Activated CD8-positive, alpha-beta T cell treated with anti-CD3 and anti-CD28 coated beads for 36 hours (primary cell): ENCODE results near the gene PCBP2. TPM values are rescaled to one million over a fixed set of nuclear protein-coding genes. Genes with fewer than 3 reads are reported as not detected.

Experiments
- ATAC-seq: fragments of 200-7000 bp; cut with Tn5 transposase; one replicate; pipeline ENCODE4 v1.10.0; 2021; ENCODE audit warnings: mild to moderate bottlenecking, moderate library complexity
- CTCF ChIA-PET: fragments of 350-600 bp; sonication (Branson Sonifier 250); formaldehyde crosslinking; loops from one replicate; lab custom pipeline; 2021; ENCODE audit warnings: antibody characterized with exemption; lab: Charles Lee
- POLR2A ChIA-PET: fragments of 350-600 bp; sonication (Branson Sonifier 250); formaldehyde crosslinking; loops from one replicate; lab custom pipeline; 2021; ENCODE audit warnings: antibody characterized with exemption; lab: Charles Lee
- DNase-seq: peaks from one replicate; pipeline ENCODE4 v3.0.0-alpha.2; 2020
- H3K27ac Mint-ChIP-seq: one replicate; pipeline ENCODE4 v1.8.0; 2021; ENCODE audit warnings: mild to moderate bottlenecking, mixed read lengths
- H3K27me3 Mint-ChIP-seq: one replicate; pipeline ENCODE4 v1.8.0; 2021; ENCODE audit warnings: mixed read lengths
- H3K36me3 Mint-ChIP-seq: one replicate; pipeline ENCODE4 v1.8.0; 2021; ENCODE audit warnings: low read depth, mixed read lengths
- H3K4me1 Mint-ChIP-seq: one replicate; pipeline ENCODE4 v1.8.0; 2021; ENCODE audit warnings: low read depth, mixed read lengths
- H3K4me3 Mint-ChIP-seq: one replicate; pipeline ENCODE4 v1.8.0; 2021; ENCODE audit warnings: mild to moderate bottlenecking, moderate library complexity, mixed read lengths
- H3K9me3 Mint-ChIP-seq: one replicate; pipeline ENCODE4 v1.8.0; 2021; ENCODE audit warnings: mixed read lengths
- intact Hi-C: fragments of 100-400 bp; cut with micrococcal nuclease; formaldehyde crosslinking; loops from one replicate; pipeline ENCODE4 v1.10.0; 2022
- total RNA-seq, 2 experiments: library from RNA; stranded (reverse); gene quantifications; one replicate each; pipeline ENCODE4 v1.2.3, GENCODE V29; 2021
- TF ChIP-seq, protein P1 (sequence below): fragments of 200-600 bp; IDR thresholded peaks from one replicate; pipeline ENCODE4 v1.8.0; 2022; ENCODE audit warnings: antibody characterized with exemption, mild to moderate bottlenecking

Gene PCBP2
- total RNA-seq, 2 experiments from 2014 or later, result 958 to 973 TPM

- no peaks in the 10 kb centered on the region for H3K27me3 Mint-ChIP-seq
- peak overlapping the region; percentile 99 for H3K27ac Mint-ChIP-seq
- intact Hi-C loops, result no loop called here
- no peaks in the 10 kb centered on the region for H3K9me3 Mint-ChIP-seq
- ChIA-PET POLR2A (interaction anchor here (0.7 to 43.3 kb wide), 3 partner anchors 12 to 364 kb away, joined by 3 to 1494 read pairs (median 5); partner anchors contain the start of genes MAP3K12, NPFF and TARBP2), CTCF (interaction anchor here (0.7 to 1.2 kb wide), 6 partner anchors 12 to 131 kb away, joined by 3 read pairs; no protein-coding TSS in a partner anchor)
- H3K4me1 Mint-ChIP-seq, result peaks cover 39% of the 10 kb centered on the region
- H3K36me3 Mint-ChIP-seq, result peaks cover 55% of the 10 kb centered on the region
- H3K4me3 Mint-ChIP-seq, result peak overlapping the region; percentile 91
- DNase-seq (peak; percentile 81), ATAC-seq (peak; percentile 24)
- TF ChIP-seq, protein P1, sequence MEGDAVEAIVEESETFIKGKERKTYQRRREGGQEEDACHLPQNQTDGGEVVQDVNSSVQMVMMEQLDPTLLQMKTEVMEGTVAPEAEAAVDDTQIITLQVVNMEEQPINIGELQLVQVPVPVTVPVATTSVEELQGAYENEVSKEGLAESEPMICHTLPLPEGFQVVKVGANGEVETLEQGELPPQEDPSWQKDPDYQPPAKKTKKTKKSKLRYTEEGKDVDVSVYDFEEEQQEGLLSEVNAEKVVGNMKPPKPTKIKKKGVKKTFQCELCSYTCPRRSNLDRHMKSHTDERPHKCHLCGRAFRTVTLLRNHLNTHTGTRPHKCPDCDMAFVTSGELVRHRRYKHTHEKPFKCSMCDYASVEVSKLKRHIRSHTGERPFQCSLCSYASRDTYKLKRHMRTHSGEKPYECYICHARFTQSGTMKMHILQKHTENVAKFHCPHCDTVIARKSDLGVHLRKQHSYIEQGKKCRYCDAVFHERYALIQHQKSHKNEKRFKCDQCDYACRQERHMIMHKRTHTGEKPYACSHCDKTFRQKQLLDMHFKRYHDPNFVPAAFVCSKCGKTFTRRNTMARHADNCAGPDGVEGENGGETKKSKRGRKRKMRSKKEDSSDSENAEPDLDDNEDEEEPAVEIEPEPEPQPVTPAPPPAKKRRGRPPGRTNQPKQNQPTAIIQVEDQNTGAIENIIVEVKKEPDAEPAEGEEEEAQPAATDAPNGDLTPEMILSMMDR, result peak; percentile 28
These were observed 516 bp downstream of the PCBP2 start for GRCh38 chr12:53452159-53453077.

GRCh38 chr12:53453953-53454640 lies 2.2 kb downstream of the PCBP2 start:
- H3K36me3 Mint-ChIP-seq, result peaks cover 55% of the 10 kb centered on the region
- no peaks in the 10 kb centered on the region for H3K27me3 Mint-ChIP-seq
- no peaks in the 10 kb centered on the region for H3K9me3 Mint-ChIP-seq
- peak overlapping the region; percentile 91 for H3K4me3 Mint-ChIP-seq
- peak overlapping the region; percentile 71 for H3K27ac Mint-ChIP-seq
- ATAC-seq (no peak), DNase-seq (no peak)
- H3K4me1 Mint-ChIP-seq, result peaks cover 47% of the 10 kb centered on the region
- ChIA-PET POLR2A (interaction anchor here (0.8 to 43.3 kb wide), 5 partner anchors 12 to 156 kb away, joined by 3 to 1494 read pairs (median 3); partner anchors contain the start of genes MAP3K12, NPFF, PRR13 and TARBP2), CTCF (interaction anchor here (1.0 to 1.5 kb wide), 3 partner anchors 13 to 102 kb away, joined by 3 to 4 read pairs (median 3); no protein-coding TSS in a partner anchor)
- TF ChIP-seq, protein P1, result no peak
- intact Hi-C loops, result no loop called here

DNA sequence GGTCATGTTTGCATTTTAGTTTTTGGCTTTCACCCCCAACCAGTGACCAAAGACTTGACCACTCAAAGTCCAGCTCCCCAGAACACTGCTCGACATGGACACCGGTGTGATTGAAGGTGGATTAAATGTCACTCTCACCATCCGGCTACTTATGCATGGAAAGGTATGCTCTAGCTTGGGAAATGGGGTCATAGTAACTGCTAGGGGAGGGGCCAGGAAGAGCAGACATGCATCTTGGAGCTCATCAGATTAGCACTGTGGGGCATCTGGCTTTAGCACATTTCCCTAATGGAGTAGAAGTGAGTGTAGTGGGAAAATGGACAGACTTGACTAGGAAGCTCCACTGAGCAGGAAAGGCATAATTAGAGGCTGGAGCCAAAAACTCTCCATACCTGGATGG lies 2.8 kb downstream of the PCBP2 start:
- no peaks in the 10 kb centered on the region for H3K27me3 Mint-ChIP-seq
- H3K4me3 Mint-ChIP-seq, result peak overlapping the region; percentile 91
- H3K36me3 Mint-ChIP-seq, result peaks cover 58% of the 10 kb centered on the region
- peak overlapping the region; percentile 71 for H3K27ac Mint-ChIP-seq
- TF ChIP-seq, protein P1, result no peak
- ATAC-seq (no peak), DNase-seq (no peak)
- H3K9me3 Mint-ChIP-seq, result no peaks in the 10 kb centered on the region
- intact Hi-C loops, result no loop called here
- CTCF ChIA-PET, result interaction anchor here (0.8 to 1.5 kb wide), 4 partner anchors 20 to 102 kb away, joined by 3 to 5 read pairs (median 4); no protein-coding TSS in a partner anchor
- POLR2A ChIA-PET, result interaction anchor here (0.6 to 43.3 kb wide), 5 partner anchors 13 to 77 kb away, joined by 3 to 1494 read pairs (median 3); partner anchors contain the start of genes MAP3K12, NPFF, PRR13 and TARBP2
- peaks cover 50% of the 10 kb centered on the region for H3K4me1 Mint-ChIP-seq

DNA sequence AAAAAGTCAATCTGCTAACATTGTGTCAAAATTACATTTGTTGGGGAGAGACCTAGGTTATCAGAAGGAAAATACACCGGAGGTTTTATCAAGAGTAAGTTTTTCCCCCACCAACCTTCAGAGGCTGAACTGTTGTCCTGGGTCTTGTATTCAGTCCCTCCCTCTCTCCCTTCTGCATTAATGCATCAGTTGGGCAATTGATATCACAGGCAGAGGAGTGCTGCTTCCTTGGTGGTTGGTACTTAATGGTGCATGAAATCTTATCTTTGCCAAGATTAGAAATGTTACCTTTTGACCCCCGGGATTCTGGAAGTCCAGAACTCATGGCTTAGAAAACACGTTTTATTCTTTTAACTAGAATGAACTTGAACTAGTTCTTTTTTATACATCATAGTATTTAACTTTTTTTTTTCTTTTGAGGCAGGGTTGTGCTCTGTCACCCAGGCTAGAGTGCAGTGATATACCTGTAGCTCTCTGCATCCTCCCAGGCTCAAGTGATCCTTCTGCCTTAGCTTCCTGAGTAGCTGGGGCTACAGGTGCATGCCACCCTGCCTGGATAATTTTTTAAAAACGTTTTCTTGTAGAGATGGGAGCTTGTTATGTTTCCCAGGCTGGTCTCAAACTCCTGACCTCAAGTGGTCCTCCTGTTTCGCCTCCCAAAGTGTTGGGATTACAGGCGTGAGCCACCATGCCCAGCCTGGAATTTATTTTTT lies 4.9 kb downstream of the PCBP2 start:
- H3K36me3 Mint-ChIP-seq, result peaks cover 76% of the 10 kb centered on the region
- peaks cover 59% of the 10 kb centered on the region for H3K4me1 Mint-ChIP-seq
- H3K27me3 Mint-ChIP-seq, result no peaks in the 10 kb centered on the region
- no peak overlapping the region for H3K4me3 Mint-ChIP-seq
- H3K27ac Mint-ChIP-seq, result no peak overlapping the region
- TF ChIP-seq, protein P1, result no peak
- no peak for ATAC-seq
- ChIA-PET POLR2A (interaction anchor here (1.1 to 43.3 kb wide), 3 partner anchors 10 to 84 kb away, joined by 3 to 1494 read pairs (median 3); partner anchors contain the start of genes MAP3K12, NPFF and TARBP2), CTCF (interaction anchor here (1.8 kb wide), 1 partner anchor 105 kb away, joined by 4 read pairs; no protein-coding TSS in a partner anchor)
- intact Hi-C loops, result no loop called here
- DNase-seq, result no peak
- no peaks in the 10 kb centered on the region for H3K9me3 Mint-ChIP-seq
